SK-N-SH treated with all-trans-retinoic acid at 6 μM for 48 hours (cell line): ENCODE measurements around the gene CCN2.

Experiments used
- ATAC-seq: fragments of 200-7000 bp; cut with Tn5 transposase; 3 replicates; pipeline ENCODE4 v1.9.1; 2020; ENCODE audit warnings: mild to moderate bottlenecking, moderate library complexity
- ARNTL ChIP-seq: fragments of 450-650 bp; formaldehyde crosslinking; IDR thresholded peaks from 2 replicates; pipeline ENCODE4 v1.5.0; 2020; ENCODE audit warnings: low read depth, mild to moderate bottlenecking, moderate library complexity, borderline replicate concordance
- BACH2 ChIP-seq: fragments of 250-450 bp; sonication (Bioruptor Pico); IDR thresholded peaks from 2 replicates; pipeline ENCODE4 v1.9.0; 2021; ENCODE audit warnings: mild to moderate bottlenecking, borderline replicate concordance
- CSDC2 ChIP-seq: fragments of 250-450 bp; sonication (Bioruptor Pico); IDR thresholded peaks from 2 replicates; pipeline ENCODE4 v1.5.0; 2020; ENCODE audit warnings: mild to moderate bottlenecking, moderate library complexity
- GLIS3 ChIP-seq: fragments of 250-450 bp; sonication (Bioruptor Pico); IDR thresholded peaks from 2 replicates; pipeline ENCODE4 v1.5.0; 2020; ENCODE audit warnings: mild to moderate bottlenecking, moderate library complexity
- RARB ChIP-seq: fragments of 250-450 bp; sonication (Bioruptor Pico); IDR thresholded peaks from 2 replicates; pipeline ENCODE4 v1.8.0; 2021; ENCODE audit warnings: mild to moderate bottlenecking, moderate library complexity
- SNAI2 ChIP-seq: fragments of 250-450 bp; sonication (Bioruptor Pico); IDR thresholded peaks from 2 replicates; pipeline ENCODE4 v1.5.0; 2020; ENCODE audit warnings: mild to moderate bottlenecking, moderate library complexity
- TCF4 ChIP-seq: fragments of 250-450 bp; sonication (Bioruptor Pico); IDR thresholded peaks from 2 replicates; pipeline ENCODE4 v1.8.0; 2021; ENCODE audit warnings: mild to moderate bottlenecking, moderate library complexity, borderline replicate concordance
- TOX ChIP-seq: fragments of 250-450 bp; sonication (Bioruptor Pico); IDR thresholded peaks from 2 replicates; pipeline ENCODE4 v1.8.0; 2021; ENCODE audit warnings: mild to moderate bottlenecking, moderate library complexity, borderline replicate concordance
- ZC3H10 ChIP-seq: fragments of 250-450 bp; sonication (Bioruptor Pico); IDR thresholded peaks from 2 replicates; pipeline ENCODE4 v1.5.1; 2021; ENCODE audit warnings: mild to moderate bottlenecking, moderate library complexity
- ZFP3 ChIP-seq: fragments of 250-450 bp; sonication (Bioruptor Pico); IDR thresholded peaks from 2 replicates; pipeline ENCODE4 v1.5.0; 2020; ENCODE audit warnings: mild to moderate bottlenecking, moderate library complexity
- ZNF70 ChIP-seq: fragments of 450-650 bp; formaldehyde crosslinking; IDR thresholded peaks from 2 replicates; pipeline ENCODE4 v1.5.0; 2020; ENCODE audit warnings: mild to moderate bottlenecking, moderate library complexity
- TF ChIP-seq, protein P1 (sequence below): fragments of 250-450 bp; sonication (Bioruptor Pico); IDR thresholded peaks from 2 replicates; pipeline ENCODE4 v1.8.0; 2021; ENCODE audit warnings: low read depth, mild to moderate bottlenecking, moderate library complexity, borderline replicate concordance
- TF ChIP-seq, protein P2 (sequence below): fragments of 250-450 bp; sonication (Bioruptor Pico); IDR thresholded peaks from 2 replicates; pipeline ENCODE4 v1.5.1; 2020; ENCODE audit warnings: low read depth, mild to moderate bottlenecking, moderate library complexity
- TF ChIP-seq, protein P3 (sequence below): fragments of 250-450 bp; sonication (Bioruptor Pico); IDR thresholded peaks from 2 replicates; pipeline ENCODE4 v1.8.0; 2020; ENCODE audit warnings: mild to moderate bottlenecking, moderate library complexity, borderline replicate concordance
- TF ChIP-seq, protein P4 (sequence below): fragments of 250-450 bp; sonication (Bioruptor Pico); IDR thresholded peaks from 2 replicates; pipeline ENCODE4 v1.5.0; 2020; ENCODE audit warnings: mild to moderate bottlenecking, moderate library complexity
- TF ChIP-seq, protein P5 (sequence below): fragments of 250-450 bp; sonication (Bioruptor Pico); IDR thresholded peaks from 2 replicates; pipeline ENCODE4 v1.5.1; 2021; ENCODE audit warnings: mild to moderate bottlenecking, moderate library complexity

Gene CCN2

DNA sequence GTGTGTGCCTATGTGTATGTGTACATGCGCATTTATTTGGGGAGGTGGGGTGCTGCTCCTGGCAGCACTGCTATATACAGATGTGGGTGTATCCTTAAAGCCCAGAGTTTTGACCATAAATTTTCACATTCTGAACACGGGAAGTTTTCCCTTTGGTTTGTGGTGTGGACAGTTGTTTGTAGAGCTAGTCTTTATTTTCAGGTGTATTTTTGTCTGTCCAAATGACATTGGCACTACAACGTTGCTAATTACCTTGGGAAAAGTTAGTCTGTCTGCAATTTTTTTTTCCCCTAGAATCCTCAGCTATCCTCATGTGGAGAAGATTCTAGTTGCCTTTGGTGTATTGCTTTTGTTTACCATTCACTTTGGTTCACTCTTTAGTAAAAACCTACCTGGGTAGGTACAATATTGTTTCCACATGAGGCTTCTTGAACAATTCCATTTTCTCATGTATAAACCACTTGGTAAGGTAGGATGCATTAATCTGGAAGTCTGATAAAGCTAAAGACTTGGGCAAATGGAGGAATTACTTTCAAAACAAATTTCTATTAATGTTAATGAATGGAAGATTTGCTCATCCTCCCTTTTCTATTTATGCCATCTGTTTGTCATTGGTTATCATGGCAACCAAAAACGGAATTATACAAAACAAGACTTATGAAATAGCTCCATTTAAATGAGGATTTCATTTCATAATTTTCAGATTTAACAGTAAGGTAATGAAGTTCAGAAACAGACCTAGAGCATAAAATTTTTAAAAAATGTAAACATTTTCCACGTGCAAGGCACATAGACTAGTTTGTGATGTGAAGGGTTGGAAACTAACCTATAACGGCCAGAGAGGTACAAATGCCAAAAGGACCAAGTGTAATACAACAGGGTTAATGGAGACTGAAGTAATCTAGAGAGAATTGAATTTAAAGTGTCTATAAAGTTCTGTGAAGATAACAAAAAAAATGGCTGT lies 3.9 kb downstream of the CCN2 start (continued):
- TF ChIP-seq, protein P1, sequence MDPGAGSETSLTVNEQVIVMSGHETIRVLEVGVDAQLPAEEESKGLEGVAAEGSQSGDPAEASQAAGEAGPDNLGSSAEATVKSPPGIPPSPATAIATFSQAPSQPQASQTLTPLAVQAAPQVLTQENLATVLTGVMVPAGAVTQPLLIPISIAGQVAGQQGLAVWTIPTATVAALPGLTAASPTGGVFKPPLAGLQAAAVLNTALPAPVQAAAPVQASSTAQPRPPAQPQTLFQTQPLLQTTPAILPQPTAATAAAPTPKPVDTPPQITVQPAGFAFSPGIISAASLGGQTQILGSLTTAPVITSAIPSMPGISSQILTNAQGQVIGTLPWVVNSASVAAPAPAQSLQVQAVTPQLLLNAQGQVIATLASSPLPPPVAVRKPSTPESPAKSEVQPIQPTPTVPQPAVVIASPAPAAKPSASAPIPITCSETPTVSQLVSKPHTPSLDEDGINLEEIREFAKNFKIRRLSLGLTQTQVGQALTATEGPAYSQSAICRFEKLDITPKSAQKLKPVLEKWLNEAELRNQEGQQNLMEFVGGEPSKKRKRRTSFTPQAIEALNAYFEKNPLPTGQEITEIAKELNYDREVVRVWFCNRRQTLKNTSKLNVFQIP (CRISPR knock-in tag): peak; percentile 74
- TF ChIP-seq ZFP3 (CRISPR knock-in tag) (no peak), SNAI2 (CRISPR knock-in tag) (no peak)
- TF ChIP-seq, all 23 proteins: peak for 7

DNA sequence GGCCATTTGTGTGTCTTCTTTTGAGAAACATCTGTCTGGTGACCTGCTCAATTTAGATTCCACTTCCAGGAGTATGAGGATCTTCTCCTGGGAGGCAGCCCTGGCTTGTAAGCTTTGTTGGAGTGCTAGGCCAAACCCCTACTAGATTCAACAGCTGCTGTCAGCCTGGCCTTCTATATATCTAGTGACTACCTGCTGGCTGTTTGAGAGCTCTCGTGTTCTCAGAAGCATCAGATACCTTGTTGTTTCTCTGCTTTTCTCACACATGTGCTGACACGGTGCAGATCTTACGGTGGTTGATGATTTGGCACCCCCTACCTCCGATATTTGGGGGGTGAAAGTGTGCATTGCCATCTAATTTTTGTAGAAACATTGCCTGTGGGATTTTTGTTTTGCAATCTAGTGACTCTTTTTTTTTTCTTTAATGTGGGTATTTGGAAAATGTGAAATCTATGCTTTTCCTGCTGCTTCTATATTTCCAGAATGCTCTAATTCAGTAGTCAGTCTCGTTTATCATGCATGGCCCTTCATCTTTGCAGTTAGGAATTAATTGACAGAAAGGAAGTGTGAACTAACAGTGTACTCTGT lies 4.7 kb downstream of the CCN2 start:
- TF ChIP-seq ZC3H10 (CRISPR knock-in tag) (peak; percentile 90), BACH2 (CRISPR knock-in tag) (no peak), CSDC2 (no peak), TOX (CRISPR knock-in tag) (peak; percentile 15; the same call in 1 of the 2 replicates), RARB (CRISPR knock-in tag) (peak; percentile 75; the same call in 1 of the 2 replicates)
- TF ChIP-seq, protein P2, sequence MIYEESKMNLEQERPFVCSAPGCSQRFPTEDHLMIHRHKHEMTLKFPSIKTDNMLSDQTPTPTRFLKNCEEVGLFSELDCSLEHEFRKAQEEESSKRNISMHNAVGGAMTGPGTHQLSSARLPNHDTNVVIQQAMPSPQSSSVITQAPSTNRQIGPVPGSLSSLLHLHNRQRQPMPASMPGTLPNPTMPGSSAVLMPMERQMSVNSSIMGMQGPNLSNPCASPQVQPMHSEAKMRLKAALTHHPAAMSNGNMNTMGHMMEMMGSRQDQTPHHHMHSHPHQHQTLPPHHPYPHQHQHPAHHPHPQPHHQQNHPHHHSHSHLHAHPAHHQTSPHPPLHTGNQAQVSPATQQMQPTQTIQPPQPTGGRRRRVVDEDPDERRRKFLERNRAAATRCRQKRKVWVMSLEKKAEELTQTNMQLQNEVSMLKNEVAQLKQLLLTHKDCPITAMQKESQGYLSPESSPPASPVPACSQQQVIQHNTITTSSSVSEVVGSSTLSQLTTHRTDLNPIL (CRISPR knock-in tag): no peak
- TF ChIP-seq, protein P3, sequence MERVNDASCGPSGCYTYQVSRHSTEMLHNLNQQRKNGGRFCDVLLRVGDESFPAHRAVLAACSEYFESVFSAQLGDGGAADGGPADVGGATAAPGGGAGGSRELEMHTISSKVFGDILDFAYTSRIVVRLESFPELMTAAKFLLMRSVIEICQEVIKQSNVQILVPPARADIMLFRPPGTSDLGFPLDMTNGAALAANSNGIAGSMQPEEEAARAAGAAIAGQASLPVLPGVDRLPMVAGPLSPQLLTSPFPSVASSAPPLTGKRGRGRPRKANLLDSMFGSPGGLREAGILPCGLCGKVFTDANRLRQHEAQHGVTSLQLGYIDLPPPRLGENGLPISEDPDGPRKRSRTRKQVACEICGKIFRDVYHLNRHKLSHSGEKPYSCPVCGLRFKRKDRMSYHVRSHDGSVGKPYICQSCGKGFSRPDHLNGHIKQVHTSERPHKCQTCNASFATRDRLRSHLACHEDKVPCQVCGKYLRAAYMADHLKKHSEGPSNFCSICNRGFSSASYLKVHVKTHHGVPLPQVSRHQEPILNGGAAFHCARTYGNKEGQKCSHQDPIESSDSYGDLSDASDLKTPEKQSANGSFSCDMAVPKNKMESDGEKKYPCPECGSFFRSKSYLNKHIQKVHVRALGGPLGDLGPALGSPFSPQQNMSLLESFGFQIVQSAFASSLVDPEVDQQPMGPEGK (CRISPR knock-in tag): 0 out of 2 replicates have a peak, but pooled peaks have one; percentile 14
- TF ChIP-seq, protein P1 (CRISPR knock-in tag): peak; percentile 17; the same call in 1 of the 2 replicates
- ATAC-seq: peak; percentile 39

DNA sequence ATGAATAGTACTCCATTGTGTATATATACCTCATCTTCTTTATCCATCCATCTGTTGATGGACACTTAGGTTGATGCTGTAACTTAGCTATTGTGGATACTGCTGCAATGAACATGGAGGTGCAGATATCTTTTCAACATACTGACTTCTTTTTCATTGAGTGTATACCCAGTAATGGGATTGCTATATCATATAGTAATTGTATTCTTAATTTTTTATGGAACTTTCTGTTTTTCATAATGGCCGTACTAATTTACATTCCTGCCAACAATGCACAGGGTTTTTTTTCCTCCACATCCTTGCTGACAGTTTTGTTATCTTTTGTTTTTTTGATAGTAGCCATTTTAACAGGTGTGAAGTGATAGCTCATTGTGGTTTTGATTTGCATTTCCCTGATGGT lies 5.2 kb downstream of the CCN2 start:
- ATAC-seq: peak; percentile 10
- TF ChIP-seq, protein P1 (CRISPR knock-in tag): no peak
- TF ChIP-seq ZNF70 (CRISPR knock-in tag) (no peak), ZC3H10 (CRISPR knock-in tag) (no peak), SNAI2 (CRISPR knock-in tag) (no peak), RARB (CRISPR knock-in tag) (no peak), ARNTL (CRISPR knock-in tag) (no peak), TCF4 (CRISPR knock-in tag) (no peak), BACH2 (CRISPR knock-in tag) (no peak), TOX (CRISPR knock-in tag) (no peak), GLIS3 (no peak), ZFP3 (CRISPR knock-in tag) (no peak), CSDC2 (no peak)
- TF ChIP-seq, protein P3 (CRISPR knock-in tag): no peak
- TF ChIP-seq, protein P4, sequence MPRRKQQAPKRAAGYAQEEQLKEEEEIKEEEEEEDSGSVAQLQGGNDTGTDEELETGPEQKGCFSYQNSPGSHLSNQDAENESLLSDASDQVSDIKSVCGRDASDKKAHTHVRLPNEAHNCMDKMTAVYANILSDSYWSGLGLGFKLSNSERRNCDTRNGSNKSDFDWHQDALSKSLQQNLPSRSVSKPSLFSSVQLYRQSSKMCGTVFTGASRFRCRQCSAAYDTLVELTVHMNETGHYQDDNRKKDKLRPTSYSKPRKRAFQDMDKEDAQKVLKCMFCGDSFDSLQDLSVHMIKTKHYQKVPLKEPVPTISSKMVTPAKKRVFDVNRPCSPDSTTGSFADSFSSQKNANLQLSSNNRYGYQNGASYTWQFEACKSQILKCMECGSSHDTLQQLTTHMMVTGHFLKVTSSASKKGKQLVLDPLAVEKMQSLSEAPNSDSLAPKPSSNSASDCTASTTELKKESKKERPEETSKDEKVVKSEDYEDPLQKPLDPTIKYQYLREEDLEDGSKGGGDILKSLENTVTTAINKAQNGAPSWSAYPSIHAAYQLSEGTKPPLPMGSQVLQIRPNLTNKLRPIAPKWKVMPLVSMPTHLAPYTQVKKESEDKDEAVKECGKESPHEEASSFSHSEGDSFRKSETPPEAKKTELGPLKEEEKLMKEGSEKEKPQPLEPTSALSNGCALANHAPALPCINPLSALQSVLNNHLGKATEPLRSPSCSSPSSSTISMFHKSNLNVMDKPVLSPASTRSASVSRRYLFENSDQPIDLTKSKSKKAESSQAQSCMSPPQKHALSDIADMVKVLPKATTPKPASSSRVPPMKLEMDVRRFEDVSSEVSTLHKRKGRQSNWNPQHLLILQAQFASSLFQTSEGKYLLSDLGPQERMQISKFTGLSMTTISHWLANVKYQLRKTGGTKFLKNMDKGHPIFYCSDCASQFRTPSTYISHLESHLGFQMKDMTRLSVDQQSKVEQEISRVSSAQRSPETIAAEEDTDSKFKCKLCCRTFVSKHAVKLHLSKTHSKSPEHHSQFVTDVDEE: no peak
- TF ChIP-seq, protein P5, sequence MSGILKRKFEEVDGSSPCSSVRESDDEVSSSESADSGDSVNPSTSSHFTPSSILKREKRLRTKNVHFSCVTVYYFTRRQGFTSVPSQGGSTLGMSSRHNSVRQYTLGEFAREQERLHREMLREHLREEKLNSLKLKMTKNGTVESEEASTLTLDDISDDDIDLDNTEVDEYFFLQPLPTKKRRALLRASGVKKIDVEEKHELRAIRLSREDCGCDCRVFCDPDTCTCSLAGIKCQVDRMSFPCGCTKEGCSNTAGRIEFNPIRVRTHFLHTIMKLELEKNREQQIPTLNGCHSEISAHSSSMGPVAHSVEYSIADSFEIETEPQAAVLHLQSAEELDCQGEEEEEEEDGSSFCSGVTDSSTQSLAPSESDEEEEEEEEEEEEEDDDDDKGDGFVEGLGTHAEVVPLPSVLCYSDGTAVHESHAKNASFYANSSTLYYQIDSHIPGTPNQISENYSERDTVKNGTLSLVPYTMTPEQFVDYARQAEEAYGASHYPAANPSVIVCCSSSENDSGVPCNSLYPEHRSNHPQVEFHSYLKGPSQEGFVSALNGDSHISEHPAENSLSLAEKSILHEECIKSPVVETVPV (CRISPR knock-in tag): no peak
- TF ChIP-seq, protein P2 (CRISPR knock-in tag): no peak
